Psoas muscle (tissue), 8 donors: ENCODE results near the gene BTNL2. TPM values are rescaled to one million over a fixed set of nuclear protein-coding genes. Genes with fewer than 3 reads are reported as not detected.

Experiments used
- ATAC-seq, 4 donors: fragments of 200-7000 bp; cut with Tn5 transposase; one replicate each; pipeline ENCODE4 v1.9.1; 2020; ENCODE audit warnings: moderate library complexity in 3 of 4, mild to moderate bottlenecking in 2 of 4
- DNase-seq, 2 donors: peaks; one replicate each; pipeline ENCODE4 v3.0.0-alpha.2; 2020
- H3K27ac ChIP-seq: fragments of 200-600 bp; one replicate; pipeline ENCODE4 v1.8.0; 2022
- H3K27me3 ChIP-seq, 3 donors: fragments of 200-600 bp in 1 of 3; one replicate each; pipeline versions ENCODE4 v1.6.1 to v1.8.0; 2013 to 2022; ENCODE audit warnings: low read length in 2 of 3, mild to moderate bottlenecking in 2 of 3, moderate library complexity in 1 of 3; ENCODE audit not compliant: insufficient read depth in 3 of 3
- H3K36me3 ChIP-seq, 2 donors: fragments of 200-600 bp in 1 of 2; one replicate each; pipeline versions ENCODE4 v1.6.1 to v1.8.0; 2013 to 2022; ENCODE audit warnings: low read depth in 1 of 2, mild to moderate bottlenecking in 1 of 2, moderate library complexity in 1 of 2; ENCODE audit not compliant: insufficient read depth in 1 of 2
- H3K4me1 ChIP-seq: fragments of 200-600 bp; one replicate; pipeline ENCODE4 v1.8.0; 2022
- H3K4me3 ChIP-seq: fragments of 200-600 bp; one replicate; pipeline ENCODE4 v1.8.0; 2022; ENCODE audit warnings: mild to moderate bottlenecking
- H3K9me3 ChIP-seq: fragments of 200-600 bp; one replicate; pipeline ENCODE4 v1.8.0; 2022
- CTCF ChIP-seq: fragments of 200-600 bp; IDR thresholded peaks from one replicate; pipeline ENCODE4 v1.8.0; 2022; ENCODE audit warnings: antibody characterized with exemption
- WGBS, 3 donors: extraction: QIAGEN DNeasy Blood & Tissue Kit; methylation state at CpG; one replicate each; pipeline versions ENCODE4 v1.1.6 to v1.1.7; 2013; 5-methylcytosine and 5-hydroxymethylcytosine counted together
- intact Hi-C, 2 donors: fragments of 100-400 bp; cut with DNase I; formaldehyde crosslinking; loops; one replicate each; pipeline versions ENCODE4 v1.11.0 to v1.14.2; 2022
- polyA plus RNA-seq, 3 donors: library from polyadenylated mRNA; stranded (reverse); fragments of 200-250 nt; gene quantifications; one replicate each; pipeline ENCODE4 v1.2.3, GENCODE V29; 2013
- total RNA-seq, 4 donors: library from RNA; stranded (reverse); fragmentation: NEBNext Ultra II Directional in 2 of 4; extraction: Animal tissue kit (Norgen Biotek cat#: 25700) in 2 of 4; gene quantifications; one replicate each; pipeline versions ENCODE4 v1.2.1 to v1.2.4, GENCODE V29; 2021 to 2023
- donor health status: healthy with polysubstance abuse.
- donor health status: DM: no; HTN: no; CAD: no; lungs with moderate emphysema.
- donor health status: Bipolar disorder and iron deficiency.
- donor health status: healthy.
- donor health status: DM: yes; HTN: yes; CAD: no.
- donor health status: DM: no; HTN: no; CAD: no.
- donor health status: DM: no; HTN: no; CAD: no.
- donor health status: DM: yes; HTN: yes; CAD: no.

Gene BTNL2
- total and polyA plus RNA-seq, 7 donors, result not detected

- DNase-seq, result no peak
- ATAC-seq, result no peak
- no peak overlapping the region for H3K4me3 ChIP-seq
- no peak overlapping the region for H3K27ac ChIP-seq
- 79 to 96% (median 96%) methylated on average over 3 of the region's 3 CpGs for WGBS, 3 donors
- no peaks in the 10 kb centered on the region for H3K4me1 ChIP-seq
- no peaks in the 10 kb centered on the region for H3K36me3 ChIP-seq
- intact Hi-C loops, result no loop called here
- H3K9me3 ChIP-seq, result no peaks in the 10 kb centered on the region
- no peak for TF ChIP-seq CTCF
- H3K27me3 ChIP-seq, result peaks cover 0 to 9% (median 8%) of the 10 kb centered on the region in 3 donors
Observed at GRCh38 chr6:32424589-32425300, 17.8 kb upstream of the BTNL2 start.

GRCh38 chr6:32416036-32416435, 9.1 kb upstream of the BTNL2 start:
- ATAC-seq, result no peak
- H3K27ac ChIP-seq, result no peak overlapping the region
- H3K4me3 ChIP-seq, result no peak overlapping the region
- no peaks in the 10 kb centered on the region for H3K9me3 ChIP-seq
- no peaks in the 10 kb centered on the region for H3K4me1 ChIP-seq
- intact Hi-C loops, result loop anchor here in 1 of 2 donors (1.0 to 5.0 kb wide), 3 partner anchors 286 to 451 kb away; no protein-coding TSS in a partner anchor
- H3K36me3 ChIP-seq, result no peaks in the 10 kb centered on the region
- DNase-seq, result no peak
- peaks cover 0 to 39% (median 8%) of the 10 kb centered on the region in 3 donors for H3K27me3 ChIP-seq
- TF ChIP-seq CTCF, result no peak
- WGBS, 3 donors, result 67 to 75% (median 74%) methylated on average over 3 of the region's 3 CpGs

- DNase-seq (peak; percentile 61 to 78), ATAC-seq (peak; percentile 59 to 79 (median 70))
- no peaks in the 10 kb centered on the region for H3K36me3 ChIP-seq
- H3K27ac ChIP-seq, result no peak overlapping the region
- TF ChIP-seq CTCF, result peak; percentile 96
- intact Hi-C loops, result loop anchor here in 1 of 2 donors (1.0 to 5.0 kb wide), 3 partner anchors 287 to 452 kb away; no protein-coding TSS in a partner anchor
- H3K27me3 ChIP-seq, result peaks cover 0 to 36% (median 8%) of the 10 kb centered on the region in 3 donors
- no peaks in the 10 kb centered on the region for H3K9me3 ChIP-seq
- WGBS, 3 donors, result 6 to 8% (median 8%) methylated on average over 13 of the region's 13 CpGs
- H3K4me1 ChIP-seq, result no peaks in the 10 kb centered on the region
- H3K4me3 ChIP-seq, result peak overlapping the region; percentile 41
Observed at GRCh38 chr6:32415521-32416019, 8.6 kb upstream of the BTNL2 start.

- no peaks in the 10 kb centered on the region for H3K4me1 ChIP-seq
- H3K27ac ChIP-seq, result no peak overlapping the region
- no peaks in the 10 kb centered on the region for H3K36me3 ChIP-seq
- TF ChIP-seq CTCF, result peak; percentile 94
- H3K4me3 ChIP-seq, result no peak overlapping the region
- WGBS, 3 donors, result 5 to 9% (median 6%) methylated on average over 11 of the region's 11 CpGs
- ATAC-seq (peak; percentile 74 to 89 (median 77)), DNase-seq (peak; percentile 72 to 89)
- intact Hi-C loops, result loop anchor here (2.0 to 5.0 kb wide), 4 partner anchors 171 to 454 kb away; no protein-coding TSS in a partner anchor
- no peaks in the 10 kb centered on the region for H3K9me3 ChIP-seq
- peaks cover 0 to 26% (median 0%) of the 10 kb centered on the region in 3 donors for H3K27me3 ChIP-seq
Observed at GRCh38 chr6:32413427-32414047, 6.6 kb upstream of the BTNL2 start.
